Measurements from ENCODE around the gene PARP1. TPM values are rescaled to one million over a fixed set of nuclear protein-coding genes. Genes with fewer than 3 reads are reported as not detected.

The PARP1 gene
- total RNA-seq, 1 experiment from 2014 or later, result 157 TPM

DNA sequence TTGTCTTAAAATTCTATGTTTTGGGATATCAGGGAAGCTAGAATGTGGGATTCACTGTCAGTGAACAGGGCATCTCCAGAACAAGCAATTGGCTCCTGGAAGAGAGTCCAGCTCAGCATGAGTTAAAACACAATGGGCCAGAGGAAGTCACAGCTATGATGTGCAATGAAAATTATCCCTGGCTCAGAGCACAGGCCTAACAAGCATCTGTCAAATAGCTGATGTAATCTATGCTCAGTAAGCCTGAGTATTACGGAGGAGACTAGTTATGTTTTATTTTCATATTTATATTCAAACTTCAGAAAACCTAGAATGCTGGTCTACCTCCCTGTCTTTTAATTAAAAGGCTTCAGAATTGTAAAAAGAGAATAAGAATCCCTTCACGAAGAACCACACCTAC lies 41.6 kb downstream of the PARP1 start:
- CTCF ChIA-PET, result no interaction called here
- Histone ChIP-seq H3K79me2 (ENCODE audit: low read depth) (no peaks in the 10 kb centered on the region), H3F3A (ENCODE audit: insufficient read depth, low read depth) (no peaks in the 10 kb centered on the region), H3K4me3 (no peak overlapping the region), H3K36me3 (ENCODE audit: low read depth) (peaks cover 29% of the 10 kb centered on the region), H3K4me1 (replicated peaks; ENCODE audit: insufficient read depth) (no peaks in the 10 kb centered on the region), H3K27me3 (ENCODE audit: insufficient read depth, low read depth) (no peaks in the 10 kb centered on the region), H4K20me1 (ENCODE audit: insufficient read depth) (no peaks in the 10 kb centered on the region), H3K9me2 (ENCODE audit: insufficient read depth) (no peaks in the 10 kb centered on the region), H2AFZ (no peak overlapping the region), H3K9me3 (ENCODE audit: insufficient read depth, low read depth) (no peaks in the 10 kb centered on the region), H3K4me2 (no peak overlapping the region), H3K27ac (no peak overlapping the region)
- no TSS peak for BruUV-seq (replicated peaks)
- POLR2A ChIA-PET (ENCODE audit: unreplicated experiment), result no interaction called here
- no peak for DNase-seq
- TF ChIP-seq, protein P1, sequence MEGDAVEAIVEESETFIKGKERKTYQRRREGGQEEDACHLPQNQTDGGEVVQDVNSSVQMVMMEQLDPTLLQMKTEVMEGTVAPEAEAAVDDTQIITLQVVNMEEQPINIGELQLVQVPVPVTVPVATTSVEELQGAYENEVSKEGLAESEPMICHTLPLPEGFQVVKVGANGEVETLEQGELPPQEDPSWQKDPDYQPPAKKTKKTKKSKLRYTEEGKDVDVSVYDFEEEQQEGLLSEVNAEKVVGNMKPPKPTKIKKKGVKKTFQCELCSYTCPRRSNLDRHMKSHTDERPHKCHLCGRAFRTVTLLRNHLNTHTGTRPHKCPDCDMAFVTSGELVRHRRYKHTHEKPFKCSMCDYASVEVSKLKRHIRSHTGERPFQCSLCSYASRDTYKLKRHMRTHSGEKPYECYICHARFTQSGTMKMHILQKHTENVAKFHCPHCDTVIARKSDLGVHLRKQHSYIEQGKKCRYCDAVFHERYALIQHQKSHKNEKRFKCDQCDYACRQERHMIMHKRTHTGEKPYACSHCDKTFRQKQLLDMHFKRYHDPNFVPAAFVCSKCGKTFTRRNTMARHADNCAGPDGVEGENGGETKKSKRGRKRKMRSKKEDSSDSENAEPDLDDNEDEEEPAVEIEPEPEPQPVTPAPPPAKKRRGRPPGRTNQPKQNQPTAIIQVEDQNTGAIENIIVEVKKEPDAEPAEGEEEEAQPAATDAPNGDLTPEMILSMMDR (conservative IDR thresholded peaks at IDR 0.05), result no peak
- intact Hi-C loops (cut with micrococcal nuclease; ENCODE audit: unreplicated experiment), result no loop called here

DNA sequence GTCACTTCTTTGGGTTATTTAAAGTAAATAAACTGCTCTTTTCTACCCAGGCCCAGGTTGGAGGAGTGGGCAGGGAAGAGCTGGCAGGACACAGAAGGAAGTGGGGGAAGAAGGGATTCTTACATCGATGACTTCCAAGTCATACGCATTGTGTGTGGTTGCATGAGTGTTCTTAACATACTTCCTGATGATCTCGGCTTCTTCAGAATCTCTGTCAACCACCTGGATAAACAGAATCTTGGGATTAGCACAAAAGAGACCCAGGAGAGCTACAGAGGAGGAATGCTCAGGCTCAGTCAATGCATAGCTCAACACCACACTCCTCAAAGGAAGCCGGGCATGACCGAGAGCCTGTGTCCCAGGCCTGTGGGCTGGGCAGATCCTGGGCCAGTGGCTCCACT lies 42.1 kb downstream of the PARP1 start:
- Histone ChIP-seq H3K27me3 (ENCODE audit: insufficient read depth, low read depth) (no peaks in the 10 kb centered on the region), H3K27ac (no peak overlapping the region), H3K4me2 (no peak overlapping the region), H3K36me3 (ENCODE audit: low read depth) (peaks cover 29% of the 10 kb centered on the region), H4K20me1 (ENCODE audit: insufficient read depth) (no peaks in the 10 kb centered on the region), H2AFZ (no peak overlapping the region), H3F3A (ENCODE audit: insufficient read depth, low read depth) (no peaks in the 10 kb centered on the region), H3K9me2 (ENCODE audit: insufficient read depth) (no peaks in the 10 kb centered on the region), H3K9me3 (ENCODE audit: insufficient read depth, low read depth) (no peaks in the 10 kb centered on the region), H3K79me2 (ENCODE audit: low read depth) (no peaks in the 10 kb centered on the region), H3K4me3 (no peak overlapping the region), H3K4me1 (replicated peaks; ENCODE audit: insufficient read depth) (no peaks in the 10 kb centered on the region)
- intact Hi-C loops (cut with micrococcal nuclease; ENCODE audit: unreplicated experiment), result no loop called here
- TF ChIP-seq EZH2 (IDR thresholded peaks at IDR 0.05; ENCODE audit: low read depth), result no peak
- TF ChIP-seq, protein P1 (conservative IDR thresholded peaks at IDR 0.05), result no peak
- BruUV-seq (replicated peaks), result no TSS peak
- CTCF ChIA-PET, result no interaction called here
- DNase-seq, result no peak
- POLR2A ChIA-PET (ENCODE audit: unreplicated experiment), result no interaction called here

DNA sequence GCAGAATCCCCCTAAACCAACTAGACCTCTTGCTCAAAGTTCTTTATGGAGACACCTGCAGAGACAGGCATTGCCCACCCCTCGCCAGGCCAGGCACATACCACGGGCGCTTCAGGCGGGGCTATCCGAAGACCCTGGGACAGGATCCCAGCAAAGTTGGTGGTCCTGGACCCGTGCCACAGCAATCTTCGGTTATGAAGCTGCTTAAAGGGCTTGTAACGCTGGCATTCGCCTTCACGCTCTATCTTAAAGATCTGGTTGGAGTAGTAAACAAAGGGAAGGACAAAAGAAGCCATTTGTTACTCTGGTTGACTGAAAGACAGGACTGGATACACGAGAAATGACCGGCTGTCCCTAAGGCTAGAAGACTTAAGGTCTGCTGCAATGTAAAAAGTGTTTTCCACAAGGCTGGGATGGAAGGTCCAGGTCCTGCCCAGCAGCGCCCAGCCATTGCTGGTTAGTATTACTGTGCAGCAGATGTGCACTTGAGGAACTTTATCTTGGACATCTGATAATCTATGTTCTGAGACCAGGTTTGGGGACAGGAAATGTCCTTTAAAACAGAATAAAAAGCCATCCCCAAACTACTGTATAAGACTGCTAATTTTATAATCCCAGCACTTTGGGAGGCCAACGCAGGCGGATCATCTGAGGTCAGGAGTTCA lies 42.9 kb downstream of the PARP1 start:
- ChIA-PET POLR2A (ENCODE audit: unreplicated experiment) (no interaction called here), CTCF (no interaction called here)
- Histone ChIP-seq H4K20me1 (ENCODE audit: insufficient read depth) (no peaks in the 10 kb centered on the region), H3K4me3 (no peak overlapping the region), H2AFZ (no peak overlapping the region), H3K27ac (no peak overlapping the region), H3K9me2 (ENCODE audit: insufficient read depth) (no peaks in the 10 kb centered on the region), H3K79me2 (ENCODE audit: low read depth) (no peaks in the 10 kb centered on the region), H3K36me3 (ENCODE audit: low read depth) (peaks cover 29% of the 10 kb centered on the region), H3K27me3 (ENCODE audit: insufficient read depth, low read depth) (no peaks in the 10 kb centered on the region), H3K4me1 (replicated peaks; ENCODE audit: insufficient read depth) (no peaks in the 10 kb centered on the region), H3K4me2 (no peak overlapping the region), H3F3A (ENCODE audit: insufficient read depth, low read depth) (no peaks in the 10 kb centered on the region), H3K9me3 (ENCODE audit: insufficient read depth, low read depth) (no peaks in the 10 kb centered on the region)
- no peak for DNase-seq
- TF ChIP-seq, protein P1 (conservative IDR thresholded peaks at IDR 0.05), result no peak
- no peak for TF ChIP-seq EZH2 (IDR thresholded peaks at IDR 0.05; ENCODE audit: low read depth)
- BruUV-seq (replicated peaks), result no TSS peak
- intact Hi-C loops (cut with micrococcal nuclease; ENCODE audit: unreplicated experiment), result no loop called here

Data from PC-9 (cell line).